MM.1S (cell line): ENCODE data around the gene APOE.

Experiments used
- CTCF ChIP-seq: fragments of 300-600 bp; sonication (generic); IDR thresholded peaks from 2 replicates; pipeline ENCODE4 v1.5.1; 2016; ENCODE audit warnings: antibody characterized with exemption, low read length, mixed read lengths
- EZH2phosphoT487 ChIP-seq: fragments of 300-600 bp; sonication (generic); IDR thresholded peaks from 2 replicates; pipeline ENCODE4 v1.6.1; 2018; ENCODE audit warnings: antibody characterized with exemption, low read length

GRCh38 chr19:44904426-44904994, 1.1 kb upstream of the APOE start:
- no peak for TF ChIP-seq CTCF
- TF ChIP-seq EZH2phosphoT487: no peak
